ENCODE measurements around the gene INAFM2.

- TF ChIP-seq CTCF (IDR thresholded peaks at IDR 0.05 in 8 of 11, conservative IDR thresholded peaks at IDR 0.05 in 3 of 11) (no peak), POLR2A (IDR thresholded peaks at IDR 0.05) (no peak)
These were observed 8.7 kb upstream of the INAFM2 start for GRCh38 chr15:40314723-40315276.
